ENCODE results near the gene TARP.

DNA sequence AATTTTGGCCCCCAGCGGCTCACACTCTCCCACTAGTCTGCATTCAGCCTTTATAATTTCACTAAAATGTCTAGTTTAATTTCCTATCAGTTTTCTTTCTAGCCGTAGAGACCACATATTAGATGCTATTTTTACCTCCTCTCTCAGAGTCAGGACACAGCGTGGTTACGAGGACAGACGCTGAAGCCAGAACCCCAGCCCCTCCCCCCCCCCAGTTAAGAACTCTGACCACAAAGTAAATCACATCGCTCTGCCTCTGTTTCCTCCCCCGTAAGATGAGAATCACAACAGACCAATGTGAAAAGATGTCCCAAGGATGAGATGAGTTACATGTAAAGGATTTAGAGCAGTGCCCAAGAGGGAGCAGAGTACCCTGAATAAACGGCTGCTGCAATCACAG, 11.1 kb upstream of the TARP start:
- TF ChIP-seq, protein P1, sequence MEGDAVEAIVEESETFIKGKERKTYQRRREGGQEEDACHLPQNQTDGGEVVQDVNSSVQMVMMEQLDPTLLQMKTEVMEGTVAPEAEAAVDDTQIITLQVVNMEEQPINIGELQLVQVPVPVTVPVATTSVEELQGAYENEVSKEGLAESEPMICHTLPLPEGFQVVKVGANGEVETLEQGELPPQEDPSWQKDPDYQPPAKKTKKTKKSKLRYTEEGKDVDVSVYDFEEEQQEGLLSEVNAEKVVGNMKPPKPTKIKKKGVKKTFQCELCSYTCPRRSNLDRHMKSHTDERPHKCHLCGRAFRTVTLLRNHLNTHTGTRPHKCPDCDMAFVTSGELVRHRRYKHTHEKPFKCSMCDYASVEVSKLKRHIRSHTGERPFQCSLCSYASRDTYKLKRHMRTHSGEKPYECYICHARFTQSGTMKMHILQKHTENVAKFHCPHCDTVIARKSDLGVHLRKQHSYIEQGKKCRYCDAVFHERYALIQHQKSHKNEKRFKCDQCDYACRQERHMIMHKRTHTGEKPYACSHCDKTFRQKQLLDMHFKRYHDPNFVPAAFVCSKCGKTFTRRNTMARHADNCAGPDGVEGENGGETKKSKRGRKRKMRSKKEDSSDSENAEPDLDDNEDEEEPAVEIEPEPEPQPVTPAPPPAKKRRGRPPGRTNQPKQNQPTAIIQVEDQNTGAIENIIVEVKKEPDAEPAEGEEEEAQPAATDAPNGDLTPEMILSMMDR (IDR thresholded peaks at IDR 0.05), result no peak
- no peak for TF ChIP-seq POLR2A (IDR thresholded peaks at IDR 0.05)
